Subcutaneous abdominal adipose tissue (tissue), 5 donors: ENCODE measurements around the gene ZBTB16.

Source experiments
- H3K27ac ChIP-seq: one replicate; pipeline ENCODE4 v1.7.0; 2013; ENCODE audit warnings: low read depth, mild to moderate bottlenecking, inconsistent platforms, low read length, moderate library complexity
- H3K27me3 ChIP-seq, 5 donors: one replicate each; pipeline ENCODE4 v1.7.0; 2013; ENCODE audit warnings: low read length in 5 of 5, inconsistent platforms in 1 of 5; ENCODE audit not compliant: control insufficient read depth in 5 of 5, insufficient read depth in 4 of 5
- H3K36me3 ChIP-seq, 5 donors: one replicate each; pipeline ENCODE4 v1.7.0; 2013; ENCODE audit warnings: low read length in 5 of 5; ENCODE audit not compliant: control insufficient read depth in 5 of 5, insufficient read depth in 5 of 5
- H3K4me1 ChIP-seq, 5 donors: one replicate each; pipeline ENCODE4 v1.7.0; 2013; ENCODE audit warnings: low read length in 5 of 5, mild to moderate bottlenecking in 3 of 5, moderate library complexity in 1 of 5; ENCODE audit not compliant: control insufficient read depth in 5 of 5, insufficient read depth in 5 of 5
- H3K4me3 ChIP-seq, 5 donors: one replicate each; pipeline ENCODE4 v1.7.0; 2013; ENCODE audit warnings: low read length in 5 of 5, low read depth in 1 of 5
- H3K9ac ChIP-seq, 5 donors: one replicate each; pipeline ENCODE4 v1.7.0; 2013; ENCODE audit warnings: low read length in 5 of 5, mild to moderate bottlenecking in 4 of 5, moderate library complexity in 3 of 5
- H3K9me3 ChIP-seq, 5 donors: one replicate each; pipeline ENCODE4 v1.7.0; 2013; ENCODE audit warnings: low read length in 5 of 5; ENCODE audit not compliant: control insufficient read depth in 5 of 5
- donor health status: healthy.
- donor health status: healthy.
- donor health status: healthy.
- donor health status: healthy.
- donor health status: healthy.

Gene ZBTB16

DNA sequence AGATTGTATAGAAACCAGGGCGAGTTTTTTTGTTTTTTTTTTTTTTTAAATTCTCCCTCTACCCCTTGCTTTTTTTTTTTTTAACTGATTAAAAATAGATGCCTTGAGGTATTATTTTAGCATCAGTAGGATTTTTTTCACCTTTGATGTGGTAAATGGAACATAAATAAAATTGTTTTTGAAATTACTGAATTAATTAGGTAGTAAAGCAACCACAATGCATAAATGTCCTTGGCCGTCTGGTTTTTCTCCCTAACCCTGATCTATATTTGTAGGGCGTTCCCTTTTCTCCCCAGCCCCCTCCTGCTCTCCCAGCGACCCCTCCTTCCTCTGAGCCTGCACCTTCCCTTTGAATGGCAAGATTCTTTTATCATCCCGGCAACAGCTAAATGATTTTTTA lies 107.8 kb downstream of the ZBTB16 start:
- H3K4me3 ChIP-seq = no peak overlapping the region

DNA sequence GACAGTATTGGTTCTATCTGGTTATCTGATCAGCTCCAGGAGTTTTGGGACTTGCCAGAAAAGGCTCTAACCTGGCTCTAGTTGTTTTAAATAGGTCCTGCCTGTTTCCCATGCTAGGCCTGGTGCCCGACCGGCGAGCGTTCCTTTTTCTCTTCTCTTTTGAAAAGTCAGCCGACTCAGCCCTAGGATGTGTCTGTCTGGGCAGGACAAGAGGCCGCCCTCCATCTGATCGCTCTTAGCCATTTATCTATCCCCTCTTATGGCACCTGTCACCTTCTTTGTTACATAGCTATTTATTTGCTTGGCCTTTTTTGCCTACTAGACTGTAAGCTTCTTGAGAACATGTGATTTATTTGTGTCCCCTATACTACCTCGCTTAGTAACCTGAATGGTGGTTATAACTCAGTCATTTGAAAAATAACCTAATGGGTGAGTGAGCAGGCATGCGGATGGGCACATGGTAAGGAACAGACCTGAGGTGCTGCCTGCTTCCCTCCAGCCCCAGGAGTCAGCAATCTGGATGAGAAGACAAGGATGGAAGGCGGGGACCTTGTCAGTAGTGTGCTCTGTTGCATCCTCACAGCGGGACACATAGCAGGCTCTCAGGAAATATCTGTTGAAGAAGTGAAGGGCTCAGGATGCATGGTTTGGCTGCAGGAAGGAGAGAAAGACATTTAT lies 108.4 kb downstream of the ZBTB16 start:
- Histone ChIP-seq H3K27me3 (no peaks in the 10 kb centered on the region), H3K4me3 (no peak overlapping the region), H3K9ac (peak overlapping the region in 3 of 5 donors; percentile 9 to 22 (median 12)), H3K36me3 (peaks cover 0 to 4% (median 0%) of the 10 kb centered on the region in 5 donors), H3K27ac (peak overlapping the region; percentile 67), H3K4me1 (peaks cover 37 to 98% (median 97%) of the 10 kb centered on the region in 5 donors), H3K9me3 (no peaks in the 10 kb centered on the region)

More for the DNA sequence above, 107.8 kb downstream of the ZBTB16 start:
- no peaks in the 10 kb centered on the region for H3K27me3 ChIP-seq
- H3K27ac ChIP-seq = peak overlapping the region; percentile 67
- H3K9ac ChIP-seq = peak overlapping the region in 3 of 5 donors; percentile 9 to 22 (median 12)
- H3K36me3 ChIP-seq = peaks cover 0 to 3% (median 0%) of the 10 kb centered on the region in 5 donors
- peaks cover 38 to 96% (median 96%) of the 10 kb centered on the region in 5 donors for H3K4me1 ChIP-seq
- H3K9me3 ChIP-seq = no peaks in the 10 kb centered on the region

DNA sequence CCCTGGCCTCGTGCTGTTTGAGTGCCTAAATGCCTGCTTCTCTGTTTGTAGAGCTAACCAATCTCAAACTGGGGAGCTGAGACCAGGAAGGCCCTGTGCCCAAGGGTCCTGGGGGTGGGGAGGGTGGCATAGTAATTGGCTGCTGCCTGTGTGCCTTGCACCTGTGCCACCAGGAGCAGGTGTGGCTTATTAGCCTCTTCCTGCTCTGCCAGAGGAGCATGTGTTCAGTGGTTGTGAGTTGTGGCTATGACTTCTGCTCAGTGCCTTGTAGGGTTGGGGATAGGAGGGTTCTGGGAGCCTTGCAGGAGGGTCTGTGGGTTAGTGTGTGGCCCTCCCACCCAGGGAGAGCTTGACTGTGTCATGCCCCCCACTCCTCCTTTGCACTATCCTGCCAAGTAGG lies 109.2 kb downstream of the ZBTB16 start:
- H3K27ac ChIP-seq = peak overlapping the region; percentile 67
- H3K9ac ChIP-seq = peak overlapping the region in 1 of 5 donors; percentile 9
- peaks cover 0 to 4% (median 0%) of the 10 kb centered on the region in 5 donors for H3K36me3 ChIP-seq
- no peaks in the 10 kb centered on the region for H3K27me3 ChIP-seq
- peak overlapping the region in 1 of 5 donors; percentile 9 for H3K4me3 ChIP-seq
- peaks cover 32 to 100% (median 98%) of the 10 kb centered on the region in 5 donors for H3K4me1 ChIP-seq
- H3K9me3 ChIP-seq = no peaks in the 10 kb centered on the region

DNA sequence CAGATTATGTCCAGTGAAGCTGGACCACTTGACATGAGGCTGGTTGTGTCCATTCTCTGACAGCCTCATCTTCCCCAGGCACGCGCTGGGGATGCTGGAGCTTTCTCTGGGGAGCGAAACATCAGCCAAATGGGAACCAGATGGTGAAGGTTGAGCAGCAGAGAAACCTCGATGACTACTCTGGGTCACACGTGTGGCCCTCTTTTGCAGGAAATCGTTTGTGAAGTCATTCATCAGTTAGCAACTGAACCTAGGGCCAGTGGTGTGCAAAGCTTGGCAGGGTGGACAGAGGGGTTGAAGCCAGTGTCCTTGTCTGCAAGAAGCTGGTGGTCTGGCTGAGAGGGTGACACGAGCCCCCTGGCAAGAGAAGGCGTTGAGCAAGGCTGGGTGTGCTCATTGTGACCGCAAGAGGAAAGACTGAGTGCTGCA lies 109.8 kb downstream of the ZBTB16 start:
- Histone ChIP-seq H3K9ac (no peak overlapping the region), H3K4me1 (peaks cover 32 to 99% (median 91%) of the 10 kb centered on the region in 5 donors), H3K27ac (no peak overlapping the region), H3K27me3 (no peaks in the 10 kb centered on the region), H3K4me3 (peak overlapping the region in 2 of 5 donors; percentile 1 to 9), H3K9me3 (no peaks in the 10 kb centered on the region), H3K36me3 (peaks cover 0 to 4% (median 0%) of the 10 kb centered on the region in 5 donors)

DNA sequence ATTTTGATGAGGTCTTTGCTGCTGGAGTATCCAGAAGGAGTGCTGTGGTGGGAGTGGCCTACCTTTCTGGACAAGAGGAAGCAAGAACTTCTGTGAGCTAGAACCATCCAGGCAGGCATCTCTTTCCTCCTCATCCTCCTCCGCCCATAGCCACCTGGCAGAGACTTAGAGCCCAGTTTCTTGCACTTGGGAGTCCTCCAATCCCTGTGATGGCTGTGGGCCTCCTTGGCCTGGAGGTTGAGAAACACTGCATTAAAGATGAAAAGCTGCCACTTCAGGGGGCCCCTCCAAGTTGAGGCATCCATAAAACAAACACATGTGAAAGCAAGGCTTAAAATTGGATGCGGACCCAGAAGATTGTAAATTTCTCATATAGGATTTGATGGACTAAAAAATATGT lies 110.3 kb downstream of the ZBTB16 start:
- Histone ChIP-seq H3K9ac (no peak overlapping the region), H3K36me3 (peaks cover 0 to 4% (median 0%) of the 10 kb centered on the region in 5 donors), H3K4me3 (peak overlapping the region in 1 of 5 donors; percentile 1), H3K27me3 (no peaks in the 10 kb centered on the region), H3K4me1 (peaks cover 28 to 99% (median 87%) of the 10 kb centered on the region in 5 donors), H3K27ac (no peak overlapping the region), H3K9me3 (no peaks in the 10 kb centered on the region)

DNA sequence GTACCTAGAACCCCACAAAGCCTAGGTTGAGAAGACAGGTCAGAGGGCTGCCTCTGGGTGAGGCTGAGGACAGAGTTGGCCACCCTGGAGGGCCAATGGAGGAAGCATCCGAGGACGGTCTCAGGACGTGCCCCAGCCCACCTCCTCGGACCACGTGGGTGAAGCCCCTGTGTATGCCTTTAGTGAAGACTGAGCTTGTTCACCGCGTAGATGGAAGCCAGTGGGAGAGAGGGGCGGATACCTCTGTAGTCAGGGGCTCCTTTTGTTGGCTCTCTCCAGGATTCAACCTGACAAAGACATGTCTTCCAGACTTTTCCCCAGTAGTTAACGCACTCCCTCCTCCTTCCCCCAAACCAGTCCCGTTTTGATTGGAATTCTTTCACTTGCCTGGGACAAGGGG lies 110.7 kb downstream of the ZBTB16 start:
- H3K4me1 ChIP-seq = peaks cover 28 to 99% (median 83%) of the 10 kb centered on the region in 5 donors
- H3K36me3 ChIP-seq = peaks cover 0 to 7% (median 3%) of the 10 kb centered on the region in 5 donors
- no peak overlapping the region for H3K9ac ChIP-seq
- H3K4me3 ChIP-seq = no peak overlapping the region
- no peaks in the 10 kb centered on the region for H3K27me3 ChIP-seq
- H3K9me3 ChIP-seq = no peaks in the 10 kb centered on the region
- H3K27ac ChIP-seq = no peak overlapping the region

DNA sequence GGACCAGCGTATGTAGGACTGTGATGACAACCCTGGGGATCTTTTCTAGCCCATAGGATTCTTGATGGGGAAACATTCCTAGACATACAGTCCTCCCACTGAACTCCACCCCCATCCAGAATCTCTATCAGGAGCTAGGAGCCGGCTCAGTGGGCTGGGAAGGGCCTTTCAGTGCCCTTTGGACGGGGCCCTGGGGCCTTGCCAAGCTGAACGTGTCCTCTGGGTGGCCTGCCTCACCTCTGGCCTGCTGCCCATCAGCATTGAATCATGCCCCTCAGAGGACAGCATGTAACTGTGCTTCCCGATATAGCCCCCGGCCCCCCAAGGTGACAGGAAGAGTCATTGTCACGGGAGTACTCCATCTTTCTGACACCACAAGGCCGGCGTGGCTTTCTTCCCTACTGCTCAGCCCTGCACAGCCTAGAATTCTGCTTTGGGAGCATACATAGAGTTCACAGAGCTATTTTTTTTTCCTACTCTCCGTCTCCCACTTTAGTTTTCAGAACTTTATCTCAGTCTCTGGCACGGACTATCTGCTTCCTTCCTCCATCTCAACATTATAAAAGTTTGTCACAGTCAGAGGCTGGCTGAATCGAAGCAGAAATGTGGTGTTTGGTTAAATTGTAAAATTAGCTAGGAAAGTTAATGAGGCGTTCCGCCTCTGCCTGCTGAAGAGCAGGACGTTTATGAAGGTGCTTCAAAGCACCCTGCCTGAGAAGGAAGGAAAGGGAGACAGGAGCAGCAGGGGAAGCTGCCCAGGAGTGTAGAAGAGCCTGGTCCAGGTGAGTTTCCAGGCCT lies 111.9 kb downstream of the ZBTB16 start:
- Histone ChIP-seq H3K36me3 (peaks cover 0 to 7% (median 3%) of the 10 kb centered on the region in 5 donors), H3K9me3 (no peaks in the 10 kb centered on the region), H3K27me3 (no peaks in the 10 kb centered on the region), H3K4me1 (peaks cover 28 to 94% (median 74%) of the 10 kb centered on the region in 5 donors), H3K27ac (peak overlapping the region; percentile 74), H3K9ac (peak overlapping the region in 3 of 5 donors; percentile 38 to 71 (median 45)), H3K4me3 (peak overlapping the region in 2 of 5 donors; percentile 2 to 26)

DNA sequence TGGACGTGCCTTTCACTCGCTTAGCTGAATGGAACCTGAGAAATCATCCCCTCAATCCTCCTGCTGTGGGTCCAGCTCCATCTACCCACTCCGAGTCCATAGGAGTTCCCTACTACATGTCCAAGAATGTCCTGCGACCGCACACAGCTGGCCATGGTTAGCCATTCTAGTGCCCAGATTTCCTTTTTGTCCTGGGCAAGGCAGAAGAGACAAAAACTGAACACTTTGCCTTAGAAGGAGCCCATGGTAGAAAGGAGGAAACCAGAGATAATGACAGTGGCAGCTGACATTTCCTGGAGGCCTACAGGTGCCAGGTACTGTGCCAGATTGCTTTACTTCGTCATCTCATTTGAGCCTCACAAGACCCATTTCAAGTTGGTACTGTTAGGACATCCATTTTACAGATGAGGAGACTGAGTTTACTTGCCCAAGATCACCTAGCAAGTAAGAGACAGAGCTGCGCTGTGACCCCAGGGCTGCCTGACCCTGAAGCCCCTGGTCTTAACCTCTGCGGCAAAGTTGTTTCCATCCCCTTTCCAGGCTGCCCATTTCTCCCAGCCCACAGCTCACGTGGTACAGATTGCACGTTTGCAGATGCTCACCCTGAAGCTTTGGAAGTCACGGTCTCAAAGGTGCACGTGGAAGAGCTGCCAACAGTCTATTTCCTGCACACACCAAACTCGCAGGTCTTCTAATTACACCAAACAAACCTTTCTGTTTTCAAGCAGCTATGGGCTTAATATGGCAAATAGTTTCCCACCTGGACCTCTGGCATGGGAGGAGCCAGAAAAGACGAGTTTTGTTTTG lies 112.7 kb downstream of the ZBTB16 start:
- peaks cover 0 to 7% (median 3%) of the 10 kb centered on the region in 5 donors for H3K36me3 ChIP-seq
- no peaks in the 10 kb centered on the region for H3K27me3 ChIP-seq
- peak overlapping the region in 2 of 5 donors; percentile 2 to 26 for H3K4me3 ChIP-seq
- H3K27ac ChIP-seq = peak overlapping the region; percentile 74
- H3K9ac ChIP-seq = peak overlapping the region in 3 of 5 donors; percentile 8 to 71 (median 38)
- peaks cover 28 to 92% (median 67%) of the 10 kb centered on the region in 5 donors for H3K4me1 ChIP-seq
- no peaks in the 10 kb centered on the region for H3K9me3 ChIP-seq

DNA sequence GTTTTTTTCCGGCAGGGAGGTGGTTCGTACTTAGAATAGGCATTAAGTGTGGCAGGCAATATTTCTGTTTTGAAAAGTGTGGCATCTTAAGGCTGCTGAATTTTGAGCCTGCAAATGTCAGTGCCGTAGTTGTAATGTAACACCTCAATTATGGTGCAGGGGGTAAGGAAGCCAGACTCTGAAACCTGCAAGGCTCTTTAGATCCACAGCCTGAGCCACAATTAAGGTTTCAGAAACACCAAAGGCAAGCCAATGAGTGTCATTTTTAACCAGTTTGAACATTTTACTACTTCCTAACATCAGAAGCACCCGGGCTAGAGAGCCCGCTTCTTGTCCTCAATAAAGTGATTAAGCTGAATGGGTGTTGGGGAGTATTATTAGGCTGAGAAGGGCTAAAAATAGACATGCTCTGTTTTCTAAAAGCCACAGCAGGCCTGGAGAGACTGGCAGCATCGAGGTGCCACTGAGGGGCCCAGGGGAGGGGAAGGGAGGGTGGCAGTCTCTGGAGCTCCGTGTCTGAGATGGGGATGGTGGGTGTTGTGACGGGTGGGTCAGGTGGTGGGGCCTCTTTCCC lies 113.4 kb downstream of the ZBTB16 start:
- no peaks in the 10 kb centered on the region for H3K9me3 ChIP-seq
- H3K4me3 ChIP-seq = no peak overlapping the region
- peaks cover 27 to 92% (median 67%) of the 10 kb centered on the region in 5 donors for H3K4me1 ChIP-seq
- no peaks in the 10 kb centered on the region for H3K27me3 ChIP-seq
- peak overlapping the region; percentile 74 for H3K27ac ChIP-seq
- H3K9ac ChIP-seq = no peak overlapping the region
- H3K36me3 ChIP-seq = peaks cover 0 to 7% (median 3%) of the 10 kb centered on the region in 5 donors
